HCT116 (cell line): ENCODE measurements around the gene P2RY13. TPM values are rescaled to one million over a fixed set of nuclear protein-coding genes. Genes with fewer than 3 reads are reported as not detected.

Experiments used
- ATAC-seq: fragments of 200-7000 bp; cut with Tn5 transposase; 2 replicates; pipeline ENCODE4 v1.9.1; 2020; ENCODE audit warnings: mild to moderate bottlenecking, moderate library complexity
- BruUV-seq: library from RNA; stranded (reverse); fragments of 400-500 nt; replicated peaks from 2 replicates; lab custom pipeline; 2021; lab: Mats Ljungman, UMichigan
- CTCF ChIA-PET: fragments of 300-600 bp; sonication (Branson Sonifier 250); formaldehyde crosslinking; loops from one replicate; lab custom pipeline; 2021; ENCODE audit warnings: antibody characterized with exemption; lab: Charles Lee
- POLR2A ChIA-PET: fragments of 300-600, 350-600 bp; sonication (Branson Sonifier 250); formaldehyde crosslinking; loops from one replicate; lab custom pipeline; 2021; ENCODE audit warnings: antibody characterized with exemption; lab: Charles Lee
- RAD21 ChIA-PET, 2 experiments: fragments of 300-600 bp; sonication (Branson Sonifier 250); formaldehyde crosslinking; loops; one replicate each; lab custom pipeline; 2023; ENCODE audit warnings: low total read pairs in 2 of 2; ENCODE audit not compliant: uncharacterized antibody in 2 of 2, unreplicated experiment in 2 of 2, low non-redundant PET in 1 of 2; lab: Charles Lee
- DNase-seq: peaks from one replicate; pipeline ENCODE4 v3.0.0-alpha.2; 2010; ENCODE audit warnings: low read depth, low spot score
- H2AFZ ChIP-seq: fragments of 200-600 bp; shearing (Covaris generic), sonication (generic); 2 replicates; pipeline ENCODE4 v1.6.1; 2017; ENCODE audit warnings: low read depth, mixed run types, mixed read lengths, antibody characterized with exemption, low read length; ENCODE audit not compliant: poor library complexity, severe bottlenecking
- H3K27ac ChIP-seq: 2 replicates; pipeline ENCODE4 v1.5.1; 2012; ENCODE audit warnings: low read depth, low read length
- H3K27me3 ChIP-seq: fragments of 200-600 bp; sonication (generic); 2 replicates; pipeline ENCODE4 v1.6.1; 2016; ENCODE audit warnings: mixed run types, low read length, mixed read lengths; ENCODE audit not compliant: insufficient read depth
- H3K36me3 ChIP-seq, 2 experiments: fragments of 200-500 bp in 1 of 2; fragments of 200-600 bp in 1 of 2; sonication (Bioruptor generic) in 1 of 2; sonication (generic) in 1 of 2; 2 replicates each; pipeline versions ENCODE4 v1.5.1 to v1.6.1; 2014 to 2016; ENCODE audit warnings: low read length in 2 of 2, inconsistent platforms in 1 of 2, mixed read lengths in 1 of 2, mixed run types in 1 of 2; ENCODE audit not compliant: insufficient read depth in 2 of 2, control insufficient read depth in 1 of 2
- H3K4me1 ChIP-seq, 2 experiments: fragments of 200-600 bp in 1 of 2; sonication (generic) in 1 of 2; 2 replicates each; pipeline versions ENCODE4 v1.5.1 to v1.6.1; 2012 to 2017; ENCODE audit warnings: low read length in 2 of 2, inconsistent platforms in 1 of 2, mild to moderate bottlenecking in 1 of 2, mixed read lengths in 1 of 2, mixed run types in 1 of 2, moderate library complexity in 1 of 2; ENCODE audit not compliant: insufficient read depth in 2 of 2, control insufficient read depth in 1 of 2
- H3K4me2 ChIP-seq: fragments of 200-600 bp; sonication (generic); 2 replicates; pipeline ENCODE4 v1.6.1; 2017; ENCODE audit warnings: mixed run types, low read length, mixed read lengths
- H3K4me3 ChIP-seq, 2 experiments: fragments of 200-600 bp in 1 of 2; sonication (generic) in 1 of 2; replicated peaks in 1 of 2; 2 replicates each; pipeline ENCODE4 v1.5.1; 2011 to 2016; ENCODE audit warnings: low read length in 2 of 2, control low read depth in 1 of 2, low read depth in 1 of 2, mild to moderate bottlenecking in 1 of 2, mixed read lengths in 1 of 2, mixed run types in 1 of 2
- H3K79me2 ChIP-seq: fragments of 200-600 bp; sonication (generic); 2 replicates; pipeline ENCODE4 v1.6.1; 2017; ENCODE audit warnings: mild to moderate bottlenecking, mixed run types, low read length, moderate library complexity, mixed read lengths; ENCODE audit not compliant: insufficient read depth
- H3K9ac ChIP-seq: fragments of 200-600 bp; sonication (generic); 2 replicates; pipeline ENCODE4 v1.6.1; 2016; ENCODE audit warnings: low read length, mixed read lengths
- H3K9me2 ChIP-seq: fragments of 200-600 bp; sonication (generic), shearing (Covaris generic); 2 replicates; pipeline ENCODE4 v1.6.1; 2017; ENCODE audit warnings: mixed run types, mild to moderate bottlenecking, moderate library complexity; ENCODE audit not compliant: insufficient read depth
- H3K9me3 ChIP-seq, 2 experiments: fragments of 200-500 bp in 1 of 2; fragments of 200-600 bp in 1 of 2; sonication (Bioruptor generic) in 1 of 2; sonication (generic) in 1 of 2; 2 replicates each; pipeline ENCODE4 v1.6.1; 2014 to 2017; ENCODE audit warnings: low read length in 2 of 2, mixed read lengths in 2 of 2, inconsistent platforms in 1 of 2, low read depth in 1 of 2, mild to moderate bottlenecking in 1 of 2, mixed run types in 1 of 2, moderate library complexity in 1 of 2; ENCODE audit not compliant: control insufficient read depth in 1 of 2, insufficient read depth in 1 of 2
- H4K20me1 ChIP-seq: fragments of 200-600 bp; sonication (generic), shearing (Covaris generic); 2 replicates; pipeline ENCODE4 v1.6.1; 2017; ENCODE audit warnings: mixed run types, mild to moderate bottlenecking, moderate library complexity; ENCODE audit not compliant: insufficient read depth
- CBX3 ChIP-seq: IDR thresholded peaks from 2 replicates; pipeline ENCODE4 v1.6.1; 2012; ENCODE audit warnings: low read depth
- CEBPB ChIP-seq: IDR thresholded peaks from 2 replicates; pipeline ENCODE4 v1.6.1; 2012; ENCODE audit warnings: low read depth
- EGR1 ChIP-seq: IDR thresholded peaks from 2 replicates; pipeline ENCODE4 v1.6.1; 2012; ENCODE audit warnings: low read depth
- ELF1 ChIP-seq: IDR thresholded peaks from 2 replicates; pipeline ENCODE4 v1.6.1; 2012; ENCODE audit warnings: low read depth, borderline replicate concordance
- FOSL1 ChIP-seq: IDR thresholded peaks from 2 replicates; pipeline ENCODE4 v1.6.1; 2012; ENCODE audit warnings: low read depth
- MAX ChIP-seq: IDR thresholded peaks from 2 replicates; pipeline ENCODE4 v1.6.1; 2012
- POLR2AphosphoS5 ChIP-seq: IDR thresholded peaks from 2 replicates; pipeline ENCODE4 v1.6.1; 2011; ENCODE audit warnings: mild to moderate bottlenecking, low read depth, low read length, moderate library complexity
- RAD21 ChIP-seq: IDR thresholded peaks from 2 replicates; pipeline ENCODE4 v1.6.1; 2012; ENCODE audit warnings: low read depth, mild to moderate bottlenecking
- SP1 ChIP-seq: IDR thresholded peaks from 2 replicates; pipeline ENCODE4 v1.6.1; 2012; ENCODE audit warnings: low read depth
- SRF ChIP-seq: IDR thresholded peaks from 2 replicates; pipeline ENCODE4 v1.6.1; 2012; ENCODE audit warnings: low read depth
- TCF7L2 ChIP-seq: IDR thresholded peaks from 2 replicates; pipeline ENCODE4 v1.7.0; 2011; ENCODE audit warnings: borderline replicate concordance, inconsistent platforms; ENCODE audit not compliant: insufficient read depth, insufficient read length; ENCODE audit errors: extremely low read depth
- ZFX ChIP-seq: fragments of 450-650 bp; IDR thresholded peaks from 2 replicates; pipeline ENCODE4 v1.6.1; 2017
- ZNF274 ChIP-seq: fragments of 200-500 bp; sonication (Bioruptor generic); IDR thresholded peaks from 2 replicates; pipeline ENCODE4 v1.6.1; 2014; ENCODE audit warnings: mild to moderate bottlenecking, low read depth, low read length, inconsistent platforms
- intact Hi-C: fragments of 100-400 bp; cut with micrococcal nuclease; formaldehyde crosslinking; loops from 2 replicates; pipeline ENCODE4 v1.10.0; 2022
- total RNA-seq: library from RNA; stranded (reverse); gene quantifications from one replicate; pipeline ENCODE4 v1.2.1, GENCODE V29; 2021; ENCODE audit not compliant: unreplicated experiment
- TF ChIP-seq, protein P1 (sequence below): IDR thresholded peaks from 2 replicates; pipeline ENCODE4 v1.6.1; 2011; ENCODE audit warnings: mild to moderate bottlenecking, low read length, moderate library complexity; ENCODE audit not compliant: insufficient replicate concordance; ENCODE audit errors: extremely low read depth

P2RY13 gene
- total RNA-seq, 1 experiment from 2014 or later, result not detected

DNA sequence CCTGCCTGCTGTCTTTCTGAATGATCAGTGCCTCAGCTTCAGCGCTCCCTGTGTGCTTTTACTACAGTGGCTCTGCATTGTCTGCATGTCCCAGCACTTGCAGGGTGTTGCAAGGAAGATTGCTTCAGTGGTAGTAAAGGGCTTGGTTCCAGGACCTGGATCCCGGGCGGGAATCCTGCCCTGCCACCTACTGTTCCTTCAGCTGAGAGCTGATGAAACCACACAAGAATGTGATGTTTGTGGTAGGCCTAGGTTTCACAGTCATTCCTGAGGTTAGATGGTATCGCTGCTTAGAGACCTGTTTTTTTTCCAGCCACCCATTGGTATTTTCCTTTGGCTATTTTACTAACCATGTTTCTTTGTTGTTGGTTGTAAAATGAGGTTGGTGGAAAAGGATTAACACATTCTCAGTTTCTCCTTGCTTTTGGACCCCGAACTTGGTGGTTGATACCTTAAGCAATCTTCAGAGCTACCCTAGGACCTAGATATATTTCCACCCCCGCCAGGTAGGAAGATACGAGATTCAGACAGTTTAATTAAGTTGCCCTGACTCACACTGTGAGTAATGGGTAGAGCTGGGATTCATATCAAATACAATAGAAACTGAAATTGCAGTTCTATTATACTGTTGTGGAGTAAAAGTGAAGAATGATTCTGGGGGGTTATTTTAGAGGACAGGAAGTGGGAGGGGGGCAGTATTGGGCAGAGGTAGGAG is 24.1 kb downstream of the P2RY13 start (continued):
- TF ChIP-seq SRF, result peak; percentile 62; the same call in 1 of the 2 replicates
- peak; percentile 67 for TF ChIP-seq MAX
- TF ChIP-seq FOSL1, result peak; percentile 88
- peak; percentile 97 for TF ChIP-seq CEBPB
- no peak for TF ChIP-seq ZFX
- peak; percentile 95 for TF ChIP-seq SP1
- TF ChIP-seq ZNF274, result no peak
- TF ChIP-seq, protein P1, sequence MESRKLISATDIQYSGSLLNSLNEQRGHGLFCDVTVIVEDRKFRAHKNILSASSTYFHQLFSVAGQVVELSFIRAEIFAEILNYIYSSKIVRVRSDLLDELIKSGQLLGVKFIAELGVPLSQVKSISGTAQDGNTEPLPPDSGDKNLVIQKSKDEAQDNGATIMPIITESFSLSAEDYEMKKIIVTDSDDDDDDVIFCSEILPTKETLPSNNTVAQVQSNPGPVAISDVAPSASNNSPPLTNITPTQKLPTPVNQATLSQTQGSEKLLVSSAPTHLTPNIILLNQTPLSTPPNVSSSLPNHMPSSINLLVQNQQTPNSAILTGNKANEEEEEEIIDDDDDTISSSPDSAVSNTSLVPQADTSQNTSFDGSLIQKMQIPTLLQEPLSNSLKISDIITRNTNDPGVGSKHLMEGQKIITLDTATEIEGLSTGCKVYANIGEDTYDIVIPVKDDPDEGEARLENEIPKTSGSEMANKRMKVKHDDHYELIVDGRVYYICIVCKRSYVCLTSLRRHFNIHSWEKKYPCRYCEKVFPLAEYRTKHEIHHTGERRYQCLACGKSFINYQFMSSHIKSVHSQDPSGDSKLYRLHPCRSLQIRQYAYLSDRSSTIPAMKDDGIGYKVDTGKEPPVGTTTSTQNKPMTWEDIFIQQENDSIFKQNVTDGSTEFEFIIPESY, result no peak
- TF ChIP-seq ELF1, result no peak
- peak; percentile 95 for TF ChIP-seq CBX3
- TF ChIP-seq RAD21, result peak; percentile 61

GRCh38 chr3:151303751-151304150 is 25.6 kb downstream of the P2RY13 start:
- no TSS peak for BruUV-seq
- TF ChIP-seq FOSL1, result no peak
- no peak for TF ChIP-seq POLR2AphosphoS5
- TF ChIP-seq, protein P1, result no peak
- TF ChIP-seq EGR1, result no peak
- TF ChIP-seq ZFX, result no peak
- no peak for TF ChIP-seq CBX3
- TF ChIP-seq ELF1, result no peak
- TF ChIP-seq TCF7L2, result no peak
- no peak for TF ChIP-seq SRF
- Histone ChIP-seq H3K79me2 (no peaks in the 10 kb centered on the region), H2AFZ (no peak overlapping the region), H3K4me3 (no peak overlapping the region), H3K9me3 (no peaks in the 10 kb centered on the region), H3K9me2 (no peaks in the 10 kb centered on the region), H3K4me2 (peak overlapping the region; percentile 72; the same call in 1 of the 2 replicates), H4K20me1 (no peaks in the 10 kb centered on the region), H3K9ac (no peak overlapping the region), H3K36me3 (no peaks in the 10 kb centered on the region), H3K27ac (no peak overlapping the region), H3K4me1 (peaks cover 26 to 61% of the 10 kb centered on the region in 2 experiments), H3K27me3 (no peaks in the 10 kb centered on the region)
- intact Hi-C loops, result no loop called here
- ChIA-PET POLR2A (interaction anchor here (0.6 kb wide), 1 partner anchor 1103 kb away, joined by 3 read pairs; no protein-coding TSS in a partner anchor), CTCF (interaction anchor here (2.1 kb wide), 1 partner anchor 535 kb away, joined by 8 read pairs; no protein-coding TSS in a partner anchor), RAD21 (no interaction called here)
- no peak for ATAC-seq
- DNase-seq, result no peak
